Measurements from ENCODE around the gene ANAPC13.

DNA sequence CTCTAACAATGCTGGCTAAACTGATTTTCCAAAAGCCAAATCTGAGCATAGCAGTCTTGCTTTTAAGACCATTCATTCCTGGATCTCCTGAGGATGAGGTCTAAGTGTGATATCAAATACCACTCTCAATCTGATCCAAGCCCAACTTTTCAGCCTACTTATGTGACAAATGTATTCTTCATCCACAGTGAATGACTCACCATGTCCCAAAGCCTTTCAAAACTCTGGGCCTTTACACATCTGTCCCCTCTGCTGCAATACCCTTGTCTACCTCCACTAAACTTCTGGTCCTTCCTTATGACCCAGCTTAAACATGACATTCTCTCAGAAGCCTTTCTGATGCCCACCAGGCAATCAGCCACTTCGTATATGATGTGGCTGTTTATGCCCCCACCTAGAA, 4.6 kb downstream of the ANAPC13 start:
- TF ChIP-seq, protein P1, sequence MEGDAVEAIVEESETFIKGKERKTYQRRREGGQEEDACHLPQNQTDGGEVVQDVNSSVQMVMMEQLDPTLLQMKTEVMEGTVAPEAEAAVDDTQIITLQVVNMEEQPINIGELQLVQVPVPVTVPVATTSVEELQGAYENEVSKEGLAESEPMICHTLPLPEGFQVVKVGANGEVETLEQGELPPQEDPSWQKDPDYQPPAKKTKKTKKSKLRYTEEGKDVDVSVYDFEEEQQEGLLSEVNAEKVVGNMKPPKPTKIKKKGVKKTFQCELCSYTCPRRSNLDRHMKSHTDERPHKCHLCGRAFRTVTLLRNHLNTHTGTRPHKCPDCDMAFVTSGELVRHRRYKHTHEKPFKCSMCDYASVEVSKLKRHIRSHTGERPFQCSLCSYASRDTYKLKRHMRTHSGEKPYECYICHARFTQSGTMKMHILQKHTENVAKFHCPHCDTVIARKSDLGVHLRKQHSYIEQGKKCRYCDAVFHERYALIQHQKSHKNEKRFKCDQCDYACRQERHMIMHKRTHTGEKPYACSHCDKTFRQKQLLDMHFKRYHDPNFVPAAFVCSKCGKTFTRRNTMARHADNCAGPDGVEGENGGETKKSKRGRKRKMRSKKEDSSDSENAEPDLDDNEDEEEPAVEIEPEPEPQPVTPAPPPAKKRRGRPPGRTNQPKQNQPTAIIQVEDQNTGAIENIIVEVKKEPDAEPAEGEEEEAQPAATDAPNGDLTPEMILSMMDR (IDR thresholded peaks at IDR 0.05; ENCODE audit: insufficient read depth, low read length, poor library complexity, severe bottlenecking), result no peak
- no peak for TF ChIP-seq EZH2phosphoT487 (conservative IDR thresholded peaks at IDR 0.05; ENCODE audit: low read length)
